ENCODE data around the gene LRP3.

GRCh38 chr19:33161201-33161600 is 32.9 kb upstream of the LRP3 start:
- TF ChIP-seq REST (IDR thresholded peaks at IDR 0.05; ENCODE audit: borderline replicate concordance): no peak
- no peak for TF ChIP-seq EP300 (conservative IDR thresholded peaks at IDR 0.05; ENCODE audit: poor library complexity, severe bottlenecking)
- TF ChIP-seq CTCF (IDR thresholded peaks at IDR 0.05; ENCODE audit: poor library complexity, severe bottlenecking): no peak
- no peak for TF ChIP-seq EZH2 (IDR thresholded peaks at IDR 0.05; ENCODE audit: borderline replicate concordance, insufficient read depth, low read length, poor library complexity, severe bottlenecking)
- TF ChIP-seq TAF1 (IDR thresholded peaks at IDR 0.05; ENCODE audit: low read depth): no peak
- no peak for TF ChIP-seq SMC3 (conservative IDR thresholded peaks at IDR 0.05; ENCODE audit: poor library complexity)
- TF ChIP-seq POLR2AphosphoS5 (IDR thresholded peaks at IDR 0.05): no peak
- no peak for TF ChIP-seq RAD21 (conservative IDR thresholded peaks at IDR 0.05)
- no peak for TF ChIP-seq MXI1 (conservative IDR thresholded peaks at IDR 0.05; ENCODE audit: poor library complexity, severe bottlenecking)

Data from neural cell (in vitro differentiated cells).